HFFc6 (cell line): ENCODE measurements around the gene ARHGAP19. TPM values are rescaled to one million over a fixed set of nuclear protein-coding genes. Genes with fewer than 3 reads are reported as not detected.

Experiments
- DNase-seq: peaks from one replicate; pipeline ENCODE4 v3.0.0-alpha.2; 2018
- H3K27ac Mint-ChIP-seq: 2 replicates; pipeline ENCODE4 v1.8.0; 2020; ENCODE audit warnings: mild to moderate bottlenecking, mixed read lengths
- H3K27me3 Mint-ChIP-seq: 2 replicates; pipeline ENCODE4 v1.8.0; 2021; ENCODE audit warnings: mild to moderate bottlenecking, moderate library complexity, mixed read lengths; ENCODE audit not compliant: insufficient read depth
- H3K36me3 Mint-ChIP-seq: 2 replicates; pipeline ENCODE4 v1.8.0; 2021; ENCODE audit warnings: low read depth, mixed read lengths
- H3K4me1 Mint-ChIP-seq: 2 replicates; pipeline ENCODE4 v1.8.0; 2020; ENCODE audit warnings: low read depth, mixed read lengths
- H3K4me3 Mint-ChIP-seq: 2 replicates; pipeline ENCODE4 v1.8.0; 2020; ENCODE audit warnings: mild to moderate bottlenecking, moderate library complexity, mixed read lengths
- H3K9me3 Mint-ChIP-seq: 2 replicates; pipeline ENCODE4 v1.8.0; 2020; ENCODE audit warnings: mild to moderate bottlenecking, mixed read lengths
- CTCF ChIP-seq: fragments of 200-600 bp; sonication (generic); IDR thresholded peaks from 2 replicates; pipeline ENCODE4 v1.5.0; 2021; ENCODE audit warnings: antibody characterized with exemption, mild to moderate bottlenecking
- total RNA-seq, 6 experiments: library from RNA; stranded (reverse); fragmentation: NEBNext Ultra II Directional; extraction: Animal tissue kit (Norgen Biotek cat#: 25700); gene quantifications; 2 replicates in 1 of 6; 3 replicates in 5 of 6; pipeline ENCODE4 v1.2.3, GENCODE V29; 2021

ARHGAP19 gene
- total RNA-seq, 6 experiments from 2014 or later: 5.2 to 12.3 (median 10.2) TPM

- Mint-ChIP-seq H3K27me3 (no peaks in the 10 kb centered on the region), H3K36me3 (peaks cover 4% of the 10 kb centered on the region; the same call in 1 of the 2 replicates), H3K9me3 (no peaks in the 10 kb centered on the region), H3K4me3 (no peak overlapping the region), H3K4me1 (no peaks in the 10 kb centered on the region), H3K27ac (no peak overlapping the region)
- DNase-seq: no peak
- no peak for TF ChIP-seq CTCF
These were observed 31.3 kb downstream of the ARHGAP19 start for GRCh38 chr10:97261183-97261582.

GRCh38 chr10:97259119-97259518, 33.3 kb downstream of the ARHGAP19 start:
- Mint-ChIP-seq H3K36me3 (peaks cover 14% of the 10 kb centered on the region), H3K9me3 (no peaks in the 10 kb centered on the region), H3K27me3 (no peaks in the 10 kb centered on the region), H3K27ac (no peak overlapping the region), H3K4me3 (no peak overlapping the region), H3K4me1 (no peaks in the 10 kb centered on the region)
- no peak for TF ChIP-seq CTCF
- DNase-seq: no peak

- Mint-ChIP-seq H3K27me3 (no peaks in the 10 kb centered on the region), H3K9me3 (no peaks in the 10 kb centered on the region), H3K4me3 (no peak overlapping the region), H3K36me3 (peaks cover 15% of the 10 kb centered on the region), H3K27ac (no peak overlapping the region), H3K4me1 (no peaks in the 10 kb centered on the region)
- no peak for TF ChIP-seq CTCF
- no peak for DNase-seq
These were observed 36.1 kb downstream of the ARHGAP19 start for GRCh38 chr10:97256356-97256755.

DNA sequence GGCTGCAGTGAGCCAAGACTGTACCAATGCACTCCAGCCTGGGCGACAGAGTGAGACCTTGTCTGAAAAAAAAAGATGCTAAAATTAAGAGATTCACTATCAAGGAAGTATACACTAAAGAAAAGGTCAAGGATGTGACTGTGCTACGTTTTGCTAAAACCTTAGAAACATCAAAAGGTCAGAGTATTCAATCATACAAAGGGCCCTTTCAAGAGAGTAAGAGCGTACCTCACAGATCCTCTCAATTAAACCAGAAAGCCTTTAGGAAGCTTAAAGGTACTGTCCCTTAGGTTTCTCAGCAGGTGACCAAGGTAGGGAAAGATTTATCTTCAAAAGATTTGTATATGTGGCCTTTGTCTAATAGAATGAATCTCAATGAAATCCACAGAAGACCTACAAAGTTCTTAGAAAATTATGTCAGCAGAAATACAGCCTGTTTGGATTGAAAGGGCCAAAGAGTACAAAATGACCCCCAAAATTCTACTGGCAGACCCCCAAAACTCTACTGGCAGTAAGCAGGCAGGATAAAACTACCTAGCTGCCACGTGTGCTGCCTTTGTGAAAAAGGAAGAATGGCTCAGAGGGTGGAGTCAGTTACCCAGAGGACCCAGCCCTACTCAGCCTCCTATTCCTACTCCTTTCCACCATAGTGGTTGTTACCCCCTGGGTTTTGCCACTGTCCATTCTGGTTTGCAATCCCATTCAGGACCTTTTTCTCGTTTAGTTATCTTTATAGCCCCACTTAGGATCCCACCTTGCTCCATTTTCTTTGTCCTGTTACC, 36.7 kb downstream of the ARHGAP19 start:
- H3K27ac Mint-ChIP-seq: no peak overlapping the region
- H3K36me3 Mint-ChIP-seq: peaks cover 15% of the 10 kb centered on the region
- H3K4me1 Mint-ChIP-seq: no peaks in the 10 kb centered on the region
- H3K9me3 Mint-ChIP-seq: no peaks in the 10 kb centered on the region
- no peak for TF ChIP-seq CTCF
- DNase-seq: no peak
- no peak overlapping the region for H3K4me3 Mint-ChIP-seq
- H3K27me3 Mint-ChIP-seq: no peaks in the 10 kb centered on the region

- peaks cover 15% of the 10 kb centered on the region for H3K36me3 Mint-ChIP-seq
- no peaks in the 10 kb centered on the region for H3K4me1 Mint-ChIP-seq
- H3K27me3 Mint-ChIP-seq: no peaks in the 10 kb centered on the region
- H3K9me3 Mint-ChIP-seq: no peaks in the 10 kb centered on the region
- no peak for TF ChIP-seq CTCF
- no peak for DNase-seq
- H3K4me3 Mint-ChIP-seq: no peak overlapping the region
- no peak overlapping the region for H3K27ac Mint-ChIP-seq
These were observed 37.7 kb downstream of the ARHGAP19 start for GRCh38 chr10:97254694-97255093.
